ENCODE data around the gene TAF11L11. TPM values are rescaled to one million over a fixed set of nuclear protein-coding genes. Genes with fewer than 3 reads are reported as not detected.
"Not testable (repeated sequence)": the region's sequence is repeated elsewhere in the genome, so short reads cannot be mapped to it uniquely, and the experiment has no call there.

Gene TAF11L11
- total RNA-seq: not detected

DNA sequence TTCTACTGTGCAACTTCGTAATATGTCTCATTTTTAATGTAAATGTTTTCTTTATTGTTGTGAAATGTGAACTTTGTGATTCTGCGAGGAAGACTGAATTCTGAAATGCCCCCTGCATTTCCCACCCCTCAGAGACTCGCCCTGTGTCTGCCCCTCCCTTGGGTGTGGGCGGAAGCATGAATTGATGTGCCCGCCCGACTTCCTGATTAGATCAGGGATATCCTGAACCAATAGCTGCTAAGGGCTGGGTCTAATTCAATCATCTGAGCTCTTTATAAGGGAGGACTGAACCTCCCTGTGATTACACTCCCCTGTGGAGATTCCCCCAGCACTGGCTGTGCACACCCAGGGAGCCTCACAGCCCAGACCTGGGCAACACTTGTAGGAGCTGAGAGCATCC lies at the start of gene TAF11L11:
Gene TAF11L11, plus strand, starts transcription at position 304 of the 400 bp plus-strand sequence.
- not testable (repeated sequence) for DNase-seq

DNA sequence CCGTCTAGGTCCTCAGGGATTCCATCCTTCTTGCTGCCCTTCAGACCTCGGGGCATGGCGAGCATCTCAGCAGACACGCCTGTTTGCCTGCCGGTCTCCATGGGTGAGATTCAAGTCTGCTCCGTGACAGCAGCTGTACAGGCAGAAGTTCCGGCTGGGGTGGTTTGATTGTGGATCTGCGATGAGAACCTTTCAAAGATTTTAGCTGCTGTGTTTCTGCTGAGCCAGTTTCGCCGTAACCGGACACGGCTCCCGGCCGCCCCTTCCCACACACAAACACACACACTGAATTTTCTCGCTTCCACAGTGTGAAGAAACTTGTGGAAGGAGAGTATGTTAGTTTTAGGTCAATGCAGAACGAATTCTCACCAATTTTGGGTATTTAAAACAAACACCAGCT lies 18.3 kb upstream of the TAF11L11 start, which contains the start of gene TAF11L7:
Gene TAF11L7, minus strand, starts transcription at position 101 of the 400 bp plus-strand sequence.
- DNase-seq: not testable (repeated sequence)

DNA sequence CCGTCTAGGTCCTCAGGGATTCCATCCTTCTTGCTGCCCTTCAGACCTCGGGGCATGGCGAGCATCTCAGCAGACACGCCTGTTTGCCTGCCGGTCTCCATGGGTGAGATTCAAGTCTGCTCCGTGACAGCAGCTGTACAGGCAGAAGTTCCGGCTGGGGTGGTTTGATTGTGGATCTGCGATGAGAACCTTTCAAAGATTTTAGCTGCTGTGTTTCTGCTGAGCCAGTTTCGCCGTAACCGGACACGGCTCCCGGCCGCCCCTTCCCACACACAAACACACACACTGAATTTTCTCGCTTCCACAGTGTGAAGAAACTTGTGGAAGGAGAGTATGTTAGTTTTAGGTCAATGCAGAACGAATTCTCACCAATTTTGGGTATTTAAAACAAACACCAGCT lies 13.1 kb upstream of the TAF11L11 start, which contains the start of gene TAF11L8:
Gene TAF11L8, minus strand, starts transcription at position 101 of the 400 bp plus-strand sequence.
- DNase-seq: not testable (repeated sequence)

DNA sequence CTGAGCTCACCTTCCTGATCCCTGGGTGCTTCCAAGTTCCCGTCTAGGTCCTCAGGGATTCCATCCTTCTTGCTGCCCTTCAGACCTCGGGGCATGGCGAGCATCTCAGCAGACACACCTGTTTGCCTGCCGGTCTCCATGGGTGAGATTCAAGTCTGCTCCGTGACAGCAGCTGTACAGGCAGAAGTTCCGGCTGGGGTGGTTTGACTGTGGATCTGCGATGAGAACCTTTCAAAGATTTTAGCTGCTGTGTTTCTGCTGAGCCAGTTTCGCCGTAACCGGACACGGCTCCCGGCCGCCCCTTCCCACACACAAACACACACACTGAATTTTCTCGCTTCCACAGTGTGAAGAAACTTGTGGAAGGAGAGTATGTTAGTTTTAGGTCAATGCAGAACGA lies 9.7 kb upstream of the TAF11L11 start, which contains the start of gene TAF11L9:
Gene TAF11L9, minus strand, starts transcription at position 140 of the 400 bp plus-strand sequence.
- DNase-seq: not testable (repeated sequence)

DNA sequence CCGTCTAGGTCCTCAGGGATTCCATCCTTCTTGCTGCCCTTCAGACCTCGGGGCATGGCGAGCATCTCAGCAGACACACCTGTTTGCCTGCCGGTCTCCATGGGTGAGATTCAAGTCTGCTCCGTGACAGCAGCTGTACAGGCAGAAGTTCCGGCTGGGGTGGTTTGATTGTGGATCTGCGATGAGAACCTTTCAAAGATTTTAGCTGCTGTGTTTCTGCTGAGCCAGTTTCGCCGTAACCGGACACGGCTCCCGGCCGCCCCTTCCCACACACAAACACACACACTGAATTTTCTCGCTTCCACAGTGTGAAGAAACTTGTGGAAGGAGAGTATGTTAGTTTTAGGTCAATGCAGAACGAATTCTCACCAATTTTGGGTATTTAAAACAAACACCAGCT lies 6.3 kb upstream of the TAF11L11 start, which contains the start of gene TAF11L10:
Gene TAF11L10, minus strand, starts transcription at position 101 of the 400 bp plus-strand sequence.
- not testable (repeated sequence) for DNase-seq

DNA sequence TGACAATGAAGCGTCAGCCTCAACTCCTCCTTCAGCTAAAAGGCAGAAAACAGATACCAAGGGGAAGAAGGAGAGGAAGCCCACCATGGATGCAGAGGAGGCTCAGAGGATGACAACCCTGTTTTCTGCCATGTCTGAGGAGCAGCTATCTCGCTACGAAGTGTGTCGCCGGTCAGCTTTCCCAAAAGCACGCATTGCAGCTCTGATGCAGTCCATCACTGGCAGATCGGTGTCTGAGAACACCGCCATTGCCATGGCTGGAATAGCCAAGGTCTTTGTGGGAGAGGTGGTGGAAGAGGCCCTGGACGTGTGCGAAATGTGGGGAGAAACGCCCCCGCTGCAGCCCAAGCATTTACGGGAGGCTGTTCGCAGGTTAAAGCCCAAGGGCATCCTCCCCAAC lies 968 bp downstream of the TAF11L11 start:
- DNase-seq: no peak

DNA sequence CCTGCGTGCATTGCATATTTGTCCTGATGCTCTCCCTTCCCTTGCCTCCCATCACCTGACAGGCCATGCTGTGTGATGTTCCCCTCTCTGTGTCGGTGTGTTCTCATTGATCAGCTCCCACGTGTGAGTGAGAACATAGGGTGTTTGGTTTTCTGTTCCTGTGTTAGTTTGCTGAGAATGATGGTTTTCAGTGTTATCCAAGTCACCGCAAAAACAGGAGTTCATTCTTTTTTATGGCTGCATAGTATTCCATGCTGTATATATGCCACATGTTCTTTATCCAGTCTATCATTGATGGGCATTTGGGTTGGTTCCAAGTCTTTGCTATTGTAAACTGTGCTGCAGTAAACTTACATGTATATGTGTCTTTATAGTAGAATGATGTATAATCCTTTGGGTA lies 3.5 kb downstream of the TAF11L11 start:
- not testable (repeated sequence) for DNase-seq

DNA sequence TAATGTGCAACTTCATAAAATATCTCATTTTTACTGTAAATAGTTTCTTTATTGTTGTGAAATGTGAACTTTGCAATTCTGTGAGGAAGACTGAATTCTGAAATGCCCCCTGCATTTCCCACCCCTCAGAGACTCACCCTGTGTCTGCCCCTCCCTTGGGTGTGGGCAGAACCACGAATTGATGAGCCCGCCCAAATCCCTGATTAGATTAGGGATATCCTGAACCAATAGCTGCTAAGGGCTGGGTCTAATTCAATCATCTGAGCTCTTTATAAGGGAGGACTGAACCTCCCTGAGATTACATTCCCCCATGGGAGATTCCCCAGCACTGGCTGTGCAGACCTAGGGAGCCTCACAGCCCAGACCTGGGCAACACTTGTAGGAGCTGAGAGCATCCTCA lies 6.1 kb downstream of the TAF11L11 start, which contains the start of gene TAF11L12:
Gene TAF11L12, plus strand, starts transcription at position 301 of the 400 bp plus-strand sequence.
- not testable (repeated sequence) for DNase-seq

DNA sequence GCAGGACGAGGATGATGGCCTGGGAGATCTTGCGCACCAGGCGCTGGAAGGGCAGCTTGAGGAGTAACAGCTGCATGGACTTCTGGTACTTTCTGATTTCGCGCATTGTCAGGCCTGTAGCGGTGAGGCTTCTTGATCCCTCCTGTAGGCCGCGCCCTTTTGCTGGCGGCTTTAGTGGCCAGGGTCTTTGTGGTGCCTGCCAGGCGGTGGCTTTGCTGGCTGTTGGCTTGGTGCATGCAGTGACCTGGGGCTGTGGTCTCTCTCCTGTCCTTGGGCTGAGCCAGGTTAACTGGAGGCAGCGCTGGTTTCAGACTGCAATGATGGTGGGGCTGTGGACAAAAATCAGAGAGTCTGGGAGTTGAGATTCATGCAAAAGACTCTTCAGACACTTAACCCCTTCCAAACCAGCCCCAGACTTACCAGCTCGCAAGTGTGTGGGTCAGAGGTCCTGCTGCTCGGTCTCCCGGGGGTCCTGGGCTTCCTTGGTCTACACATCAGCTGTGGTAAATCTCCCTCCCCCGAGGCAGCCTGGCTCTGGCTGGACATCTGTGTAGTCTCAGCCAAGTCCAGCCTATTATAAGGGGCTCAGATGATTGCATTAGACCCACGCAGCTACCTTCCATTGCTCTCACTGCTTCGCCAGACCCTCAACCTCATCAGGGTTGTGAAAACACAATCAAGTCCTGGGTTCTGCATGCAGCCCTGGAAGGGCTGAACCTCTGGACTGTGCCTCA lies 11.1 kb downstream of the TAF11L11 start:
- DNase-seq: no peak

DNA sequence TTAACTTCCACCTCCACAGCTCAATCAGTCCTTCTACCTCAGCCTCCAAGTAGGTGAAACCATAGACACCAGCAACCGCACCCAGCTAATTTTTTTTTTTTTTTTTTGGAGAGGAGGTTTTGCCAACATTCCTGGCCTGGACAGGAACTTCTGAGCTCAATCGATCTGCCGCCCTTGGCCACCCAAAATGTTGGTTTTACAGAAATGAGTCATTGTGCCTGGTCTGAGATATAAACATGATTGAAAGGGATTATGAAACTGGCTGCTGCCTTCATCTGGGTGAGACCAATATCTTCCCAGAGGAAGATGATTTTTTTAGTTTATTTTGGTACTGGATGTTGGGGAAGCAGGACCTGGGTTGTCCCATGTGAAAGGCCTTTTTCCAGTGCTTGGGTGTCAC lies 15.4 kb downstream of the TAF11L11 start:
- DNase-seq: no peak

DNA sequence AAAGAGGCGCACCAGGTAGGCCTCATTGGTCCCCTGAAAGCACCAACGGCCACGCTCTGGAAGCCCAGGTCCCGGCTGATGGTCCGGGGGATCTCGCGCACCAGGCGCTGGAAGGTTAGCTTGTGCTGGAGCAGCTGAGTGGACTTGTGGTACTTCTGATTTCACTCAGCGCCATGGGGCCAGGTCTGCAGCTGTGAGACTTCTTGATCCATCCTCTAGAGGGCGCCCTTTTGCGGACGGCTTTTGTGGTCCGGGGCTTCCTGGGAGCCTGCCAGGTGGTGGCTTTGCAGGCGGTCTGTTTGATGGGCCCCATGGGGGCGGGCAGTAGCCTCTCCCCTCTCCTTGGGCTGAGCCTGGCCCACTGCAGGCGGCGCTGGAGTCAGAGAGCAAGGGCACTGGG lies 16.6 kb downstream of the TAF11L11 start:
- no peak for DNase-seq

DNA sequence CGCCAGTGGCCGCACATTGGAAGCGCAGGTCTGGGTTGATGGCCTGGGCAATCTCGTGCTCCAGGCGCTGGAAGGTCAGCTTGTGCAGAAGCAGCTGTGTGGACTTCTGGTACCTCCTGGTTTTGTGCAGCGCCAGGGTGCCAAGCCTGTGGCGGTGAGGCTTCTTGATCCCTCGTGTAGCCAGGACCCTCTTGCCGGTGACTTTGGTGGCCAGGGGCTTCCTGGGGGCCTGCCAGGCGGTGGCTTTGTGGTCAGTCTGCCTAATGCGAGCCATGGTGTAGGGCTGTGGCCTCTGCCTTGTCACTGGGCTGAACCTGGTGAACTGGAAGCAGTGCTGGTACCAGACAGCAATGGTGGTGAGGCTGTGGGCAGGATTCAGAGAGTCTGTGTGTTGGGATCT lies 21.7 kb downstream of the TAF11L11 start:
- no peak for DNase-seq

DNA sequence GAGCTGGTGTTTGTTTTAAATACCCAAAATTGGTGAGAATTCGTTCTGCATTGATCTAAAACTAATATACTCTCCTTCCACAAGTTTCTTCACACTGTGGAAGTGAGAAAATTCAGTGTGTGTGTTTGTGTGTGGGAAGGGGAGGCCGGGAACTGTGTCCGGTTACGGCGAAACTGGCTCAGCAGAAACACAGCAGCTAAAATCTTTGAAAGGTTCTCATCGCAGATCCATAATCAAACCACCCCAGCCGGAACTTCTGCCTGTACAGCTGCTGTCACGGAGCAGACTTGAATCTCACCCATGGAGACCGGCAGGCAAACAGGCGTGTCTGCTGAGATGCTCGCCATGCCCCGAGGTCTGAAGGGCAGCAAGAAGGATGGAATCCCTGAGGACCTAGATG lies 27.8 kb downstream of the TAF11L11 start, which contains the start of gene TAF11L13:
Gene TAF11L13, plus strand, starts transcription at position 301 of the 400 bp plus-strand sequence.
- not testable (repeated sequence) for DNase-seq

DNA sequence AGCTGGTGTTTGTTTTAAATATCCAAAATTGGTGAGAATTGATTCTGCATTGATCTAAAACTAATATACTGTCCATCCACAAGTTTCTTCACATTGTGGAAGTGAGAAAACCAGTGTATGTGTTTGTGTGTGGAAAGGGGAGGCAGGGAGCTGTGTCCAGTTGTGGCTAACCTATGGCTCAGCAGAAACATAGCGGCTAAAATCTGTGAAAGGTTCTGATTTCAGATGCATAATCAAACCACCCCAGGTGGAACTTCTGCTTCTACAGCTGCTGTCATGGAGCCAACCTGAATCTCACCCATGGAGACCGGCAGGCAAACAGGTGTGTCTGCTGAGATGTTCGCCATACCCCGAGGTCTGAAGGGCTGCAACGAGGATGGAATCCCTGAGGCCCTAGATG lies 30.2 kb downstream of the TAF11L11 start, which contains the start of gene TAF11L14:
Gene TAF11L14, plus strand, starts transcription at position 301 of the 400 bp plus-strand sequence.
- DNase-seq: no peak

DNA sequence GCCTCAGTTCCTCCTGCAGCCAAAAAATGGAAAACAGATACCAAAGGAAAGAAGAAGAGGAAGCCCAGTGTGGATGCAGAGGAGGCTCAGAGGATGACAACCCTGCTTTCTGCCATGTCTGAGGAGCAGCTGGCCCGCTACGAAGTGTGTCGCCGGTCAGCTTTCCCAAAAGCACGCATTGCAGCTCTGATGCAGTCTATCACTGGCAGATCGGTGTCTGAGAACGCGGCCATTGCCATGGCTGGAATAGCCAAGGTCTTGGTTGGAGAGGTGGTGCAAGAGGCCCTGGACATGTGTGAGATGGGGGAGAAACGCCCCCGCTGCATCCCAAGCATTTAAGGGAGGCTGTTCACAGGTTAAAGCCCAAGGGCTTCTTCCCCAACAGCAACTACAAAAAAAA lies 45.2 kb downstream of the TAF11L11 start:
- not testable (repeated sequence) for DNase-seq

DNA sequence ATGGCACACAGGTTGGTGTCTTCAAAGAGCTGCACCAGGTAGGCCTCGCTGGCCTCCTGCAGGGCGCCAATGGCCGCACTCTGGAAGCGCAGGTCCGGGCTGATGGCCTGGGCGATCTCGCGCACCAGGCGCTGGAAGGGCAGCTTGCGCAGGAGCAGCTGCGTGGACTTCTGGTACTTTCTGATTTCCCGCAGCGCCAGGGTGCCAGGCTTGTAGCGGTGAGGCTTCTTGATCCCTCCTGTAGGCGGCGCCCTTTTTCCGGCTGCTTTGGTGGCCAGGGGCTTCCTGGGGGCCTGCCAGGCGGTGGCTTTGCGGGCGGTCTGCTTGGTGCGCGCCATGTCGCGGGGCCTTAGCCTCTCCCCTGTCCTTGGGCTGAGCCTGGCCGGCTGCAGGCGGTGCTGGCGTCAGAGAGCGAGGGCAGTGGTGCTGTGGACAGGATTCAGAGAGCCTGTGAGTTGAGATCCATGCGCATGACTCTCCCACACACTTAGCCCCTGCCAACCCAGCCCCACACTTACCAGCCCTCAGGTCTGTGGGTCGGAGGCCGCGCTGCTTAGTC lies 51.3 kb downstream of the TAF11L11 start:
- DNase-seq: not testable (repeated sequence)
